Rectal smooth muscle tissue (tissue), 1 donor: ENCODE measurements around the gene C9orf72.
"Not testable (repeated sequence)": the region's sequence is repeated elsewhere in the genome, so short reads cannot be mapped to it uniquely, and the experiment has no call there.

Experiments
- H3K27ac ChIP-seq: one replicate; pipeline ENCODE4 v1.7.0; 2013; ENCODE audit warnings: low read depth, low read length, inconsistent platforms
- H3K27me3 ChIP-seq: one replicate; pipeline ENCODE4 v1.7.0; 2013; ENCODE audit warnings: low read length; ENCODE audit not compliant: control insufficient read depth, insufficient read depth
- H3K36me3 ChIP-seq: one replicate; pipeline ENCODE4 v1.7.0; 2013; ENCODE audit warnings: low read length; ENCODE audit not compliant: control insufficient read depth, insufficient read depth
- H3K4me1 ChIP-seq: one replicate; pipeline ENCODE4 v1.7.0; 2013; ENCODE audit warnings: low read length; ENCODE audit not compliant: control insufficient read depth, insufficient read depth
- H3K4me3 ChIP-seq: one replicate; pipeline ENCODE4 v1.7.0; 2013; ENCODE audit warnings: low read length
- H3K9ac ChIP-seq: one replicate; pipeline ENCODE4 v1.7.0; 2013; ENCODE audit warnings: low read length

C9orf72 gene

DNA sequence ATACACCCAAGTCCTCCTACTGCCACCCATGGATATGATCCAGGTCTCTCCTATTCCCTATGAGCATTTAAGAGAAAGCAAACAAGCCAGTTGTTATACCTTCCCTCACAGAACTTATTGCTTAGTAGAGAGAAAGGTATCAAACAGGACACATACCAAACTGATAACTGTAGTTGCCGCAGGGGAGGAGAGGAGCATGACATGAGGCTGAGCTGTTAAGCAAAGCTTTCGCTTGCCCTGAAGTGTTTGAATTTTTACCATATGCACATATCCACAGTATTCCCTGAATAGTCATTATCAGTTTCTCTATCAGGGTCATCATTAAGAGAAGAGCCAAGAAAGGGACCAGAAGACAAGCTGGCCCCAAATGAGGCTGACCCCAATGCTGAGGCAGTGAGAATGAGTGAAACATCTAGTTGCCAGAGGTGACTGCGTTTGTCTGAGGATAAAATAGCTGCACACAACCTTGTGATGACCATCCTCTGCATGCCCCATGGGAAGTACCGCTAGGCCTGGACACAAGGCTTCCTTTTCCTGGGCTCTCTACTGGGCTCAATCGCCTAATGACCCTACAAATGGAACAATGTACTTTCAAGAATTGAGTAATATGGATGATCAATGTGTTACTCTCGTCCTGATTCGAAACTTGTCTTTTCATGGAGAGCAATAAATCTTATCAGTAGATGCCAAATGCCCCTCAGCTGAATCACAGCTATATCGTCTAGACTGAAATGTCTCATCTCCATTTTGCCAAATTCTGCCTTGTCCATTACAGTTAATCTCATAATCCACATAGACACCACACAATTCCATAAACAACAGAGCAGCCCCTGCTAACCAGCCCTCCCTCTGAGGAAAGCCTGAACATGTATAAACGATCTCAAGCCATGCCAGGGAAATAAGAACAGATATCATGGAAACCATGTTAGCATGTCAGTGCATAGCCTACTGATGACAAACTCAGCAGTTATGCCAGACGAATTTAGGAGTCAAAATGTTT, 53.5 kb downstream of the C9orf72 start:
- Histone ChIP-seq H3K4me3 (no peak overlapping the region), H3K9ac (no peak overlapping the region), H3K27ac (no peak overlapping the region), H3K4me1 (peaks cover 3% of the 10 kb centered on the region), H3K27me3 (no peaks in the 10 kb centered on the region), H3K36me3 (no peaks in the 10 kb centered on the region)

- H3K27ac ChIP-seq, result no peak overlapping the region
- H3K36me3 ChIP-seq, result no peaks in the 10 kb centered on the region
- no peak overlapping the region for H3K4me3 ChIP-seq
- H3K27me3 ChIP-seq, result no peaks in the 10 kb centered on the region
- H3K9ac ChIP-seq, result no peak overlapping the region
- H3K4me1 ChIP-seq, result peaks cover 5% of the 10 kb centered on the region
Observed at GRCh38 chr9:27518809-27519208, 54.5 kb downstream of the C9orf72 start.

DNA sequence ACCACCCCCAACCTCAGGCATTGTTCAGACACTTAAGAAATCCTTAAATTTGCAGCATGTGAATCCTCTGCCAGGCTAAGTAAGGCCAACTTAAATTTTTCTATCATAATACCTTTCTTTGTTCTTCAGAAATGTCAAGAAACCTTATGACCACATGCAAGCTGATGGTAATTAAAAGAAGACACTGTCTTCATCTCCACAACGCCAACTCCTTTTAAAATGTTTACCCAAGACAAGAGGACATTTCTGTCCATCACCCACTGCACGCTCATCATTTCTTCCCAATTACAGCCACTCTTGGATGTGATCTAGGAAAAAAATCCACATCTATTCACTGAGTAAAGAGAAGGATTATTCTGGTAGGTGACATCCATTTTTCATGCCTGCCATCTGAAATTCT, 55.3 kb downstream of the C9orf72 start:
- Histone ChIP-seq H3K4me3 (no peak overlapping the region), H3K4me1 (peaks cover 5% of the 10 kb centered on the region), H3K9ac (no peak overlapping the region), H3K36me3 (no peaks in the 10 kb centered on the region), H3K27ac (no peak overlapping the region), H3K27me3 (no peaks in the 10 kb centered on the region)

DNA sequence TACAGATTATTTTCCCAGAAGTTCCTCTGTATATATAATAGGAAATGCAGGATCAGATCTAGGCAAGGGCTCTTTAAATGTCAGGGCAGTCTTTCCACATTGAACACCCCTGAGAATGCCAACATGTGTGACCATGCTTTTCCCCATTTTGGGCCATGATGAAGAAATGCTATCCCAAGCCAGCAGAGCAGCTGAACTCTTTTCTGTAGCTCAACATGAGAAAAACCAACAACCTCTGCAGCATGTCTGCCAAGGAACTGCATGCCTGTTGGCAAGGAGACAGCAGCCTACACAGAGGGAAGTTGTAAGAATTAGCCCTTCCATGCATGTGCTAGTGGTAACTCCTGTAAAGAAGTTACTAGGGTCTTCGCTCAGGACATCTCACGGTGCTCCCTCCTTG, 58.7 kb downstream of the C9orf72 start:
- no peak overlapping the region for H3K4me3 ChIP-seq
- no peaks in the 10 kb centered on the region for H3K27me3 ChIP-seq
- H3K4me1 ChIP-seq, result peaks cover 5% of the 10 kb centered on the region
- no peak overlapping the region for H3K27ac ChIP-seq
- H3K9ac ChIP-seq, result no peak overlapping the region
- no peaks in the 10 kb centered on the region for H3K36me3 ChIP-seq

GRCh38 chr9:27511771-27512170, 61.5 kb downstream of the C9orf72 start:
- Histone ChIP-seq H3K4me1 (peaks cover 5% of the 10 kb centered on the region), H3K27ac (no peak overlapping the region), H3K36me3 (no peaks in the 10 kb centered on the region), H3K4me3 (no peak overlapping the region), H3K27me3 (no peaks in the 10 kb centered on the region), H3K9ac (no peak overlapping the region)

- Histone ChIP-seq H3K27me3 (no peaks in the 10 kb centered on the region), H3K4me3 (no peak overlapping the region), H3K4me1 (peaks cover 5% of the 10 kb centered on the region), H3K27ac (no peak overlapping the region), H3K9ac (no peak overlapping the region), H3K36me3 (no peaks in the 10 kb centered on the region)
Observed at GRCh38 chr9:27510780-27511179, 62.5 kb downstream of the C9orf72 start.

- Histone ChIP-seq H3K36me3 (no peaks in the 10 kb centered on the region), H3K4me3 (no peak overlapping the region), H3K27ac (no peak overlapping the region), H3K4me1 (no peaks in the 10 kb centered on the region), H3K27me3 (no peaks in the 10 kb centered on the region), H3K9ac (no peak overlapping the region)
Observed at GRCh38 chr9:27506981-27507380, 66.3 kb downstream of the C9orf72 start.

DNA sequence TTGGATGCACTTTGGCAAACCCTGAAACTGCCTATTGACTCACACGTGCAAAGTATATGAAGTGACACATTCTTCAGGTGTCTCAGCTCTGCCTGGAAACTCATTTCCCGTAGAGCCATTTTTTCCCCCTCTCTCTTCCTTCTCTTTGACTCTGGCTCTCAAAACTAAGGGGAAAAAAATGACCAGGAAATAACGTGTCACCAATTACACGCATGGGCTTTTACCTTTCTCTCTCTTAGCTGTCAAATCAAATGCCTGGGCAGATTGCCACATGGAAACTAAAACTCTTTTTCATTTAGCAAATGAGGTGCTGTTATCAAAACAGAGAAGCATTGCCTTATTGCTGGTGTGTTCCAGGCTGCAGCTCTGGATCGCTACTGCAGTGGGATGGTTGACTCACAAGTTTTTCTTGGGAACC, 67.5 kb downstream of the C9orf72 start:
- Histone ChIP-seq H3K9ac (no peak overlapping the region), H3K36me3 (no peaks in the 10 kb centered on the region), H3K4me3 (no peak overlapping the region), H3K27me3 (no peaks in the 10 kb centered on the region), H3K4me1 (no peaks in the 10 kb centered on the region), H3K27ac (no peak overlapping the region)

GRCh38 chr9:27504259-27504658, 69.0 kb downstream of the C9orf72 start:
- no peaks in the 10 kb centered on the region for H3K4me1 ChIP-seq
- no peak overlapping the region for H3K9ac ChIP-seq
- no peak overlapping the region for H3K4me3 ChIP-seq
- no peaks in the 10 kb centered on the region for H3K36me3 ChIP-seq
- no peaks in the 10 kb centered on the region for H3K27me3 ChIP-seq
- H3K27ac ChIP-seq, result no peak overlapping the region

DNA sequence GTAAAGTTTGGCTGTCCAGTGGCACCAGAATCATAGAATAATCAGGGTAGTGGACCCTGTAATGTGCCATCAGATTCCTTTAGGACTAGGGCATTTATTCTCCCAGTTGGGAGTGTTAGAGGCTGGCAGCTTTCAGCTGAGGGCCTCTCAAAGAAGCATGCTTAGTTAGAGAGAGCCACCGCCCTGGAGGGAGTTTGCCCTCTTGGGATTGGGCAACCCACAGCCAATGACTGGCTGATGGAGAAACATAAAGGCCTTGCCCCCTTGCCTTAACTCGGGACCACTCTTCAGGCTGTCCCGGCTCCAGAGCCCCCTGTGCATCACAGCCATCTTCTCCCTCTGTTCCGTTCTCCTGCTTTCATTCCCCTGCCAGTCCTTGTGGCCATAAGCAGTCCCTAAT, 69.7 kb downstream of the C9orf72 start:
- H3K27ac ChIP-seq, result no peak overlapping the region
- no peak overlapping the region for H3K4me3 ChIP-seq
- H3K36me3 ChIP-seq, result no peaks in the 10 kb centered on the region
- H3K4me1 ChIP-seq, result no peaks in the 10 kb centered on the region
- H3K27me3 ChIP-seq, result no peaks in the 10 kb centered on the region
- H3K9ac ChIP-seq, result no peak overlapping the region

- not testable (repeated sequence) for H3K4me3 ChIP-seq, H3K27ac ChIP-seq, H3K4me1 ChIP-seq, H3K27me3 ChIP-seq, H3K36me3 ChIP-seq, H3K9ac ChIP-seq
Observed at GRCh38 chr9:27500902-27501301, 72.4 kb downstream of the C9orf72 start.

DNA sequence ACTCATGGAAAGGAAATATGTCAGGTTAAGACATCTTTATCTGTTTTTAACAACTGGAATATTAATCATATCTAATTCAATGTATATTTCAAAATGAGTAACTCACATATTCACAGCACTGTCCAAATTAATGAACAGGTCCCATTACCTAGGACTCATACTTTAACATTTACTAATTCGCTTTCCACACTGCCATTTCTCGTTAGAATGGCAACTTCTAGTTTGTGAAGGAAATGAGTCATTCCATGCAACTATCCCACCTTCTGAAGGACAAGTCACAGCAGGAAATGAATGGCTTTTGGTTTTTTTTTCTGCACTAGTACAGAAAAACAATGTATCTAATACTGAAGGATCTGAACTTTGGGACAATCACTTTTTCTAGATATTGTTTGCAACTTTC, 73.8 kb downstream of the C9orf72 start:
- H3K36me3 ChIP-seq, result no peaks in the 10 kb centered on the region
- no peak overlapping the region for H3K27ac ChIP-seq
- no peak overlapping the region for H3K4me3 ChIP-seq
- peaks cover 2% of the 10 kb centered on the region for H3K4me1 ChIP-seq
- no peaks in the 10 kb centered on the region for H3K27me3 ChIP-seq
- no peak overlapping the region for H3K9ac ChIP-seq

- H3K27ac ChIP-seq, result no peak overlapping the region
- peaks cover 2% of the 10 kb centered on the region for H3K4me1 ChIP-seq
- H3K36me3 ChIP-seq, result no peaks in the 10 kb centered on the region
- no peak overlapping the region for H3K4me3 ChIP-seq
- no peak overlapping the region for H3K9ac ChIP-seq
- H3K27me3 ChIP-seq, result no peaks in the 10 kb centered on the region
Observed at GRCh38 chr9:27497883-27498417, 75.3 kb downstream of the C9orf72 start.
